ENCODE data around the gene CA4. TPM values are rescaled to one million over a fixed set of nuclear protein-coding genes. Genes with fewer than 3 reads are reported as not detected.
"Not testable (repeated sequence)": the region's sequence is repeated elsewhere in the genome, so short reads cannot be mapped to it uniquely, and the experiment has no call there.

Gene CA4
- polyA plus RNA-seq, 1 donor from 2014 or later = not detected

- TF ChIP-seq CTCF (IDR thresholded peaks at IDR 0.05; ENCODE audit: poor library complexity, severe bottlenecking) = no peak
- no peak overlapping the region for H3K4me2 ChIP-seq (ENCODE audit: low read length)
- H3K9me3 ChIP-seq (ENCODE audit: low read length) = no peaks in the 10 kb centered on the region
- no peak overlapping the region for H3K27ac ChIP-seq (ENCODE audit: low read length)
- H3K9me2 ChIP-seq (ENCODE audit: insufficient read depth, low read length) = no peaks in the 10 kb centered on the region
- no peaks in the 10 kb centered on the region for H4K20me1 ChIP-seq (ENCODE audit: insufficient read depth)
- H3K36me3 ChIP-seq (ENCODE audit: insufficient read depth, low read length) = no peaks in the 10 kb centered on the region
- H2AFZ ChIP-seq (ENCODE audit: low read depth, low read length) = no peak overlapping the region
- no peaks in the 10 kb centered on the region for H3K79me2 ChIP-seq (replicated peaks; ENCODE audit: insufficient read depth, low read length)
- no peaks in the 10 kb centered on the region for H3K27me3 ChIP-seq (ENCODE audit: insufficient read depth, low read depth, low read length)
- no peak overlapping the region for H3K4me3 ChIP-seq (ENCODE audit: low read length)
- H3K9ac ChIP-seq (ENCODE audit: low read length) = no peak overlapping the region
- no peaks in the 10 kb centered on the region for H3F3A ChIP-seq (ENCODE audit: insufficient read depth, low read length, poor library complexity, severe bottlenecking)
These were observed 43.3 kb upstream of the CA4 start for GRCh38 chr17:60106340-60107059.

- no peaks in the 10 kb centered on the region for H3F3A ChIP-seq (ENCODE audit: insufficient read depth, low read length, poor library complexity, severe bottlenecking)
- no peak overlapping the region for H3K27ac ChIP-seq (ENCODE audit: low read length)
- H4K20me1 ChIP-seq (ENCODE audit: insufficient read depth) = no peaks in the 10 kb centered on the region
- H3K9me2 ChIP-seq (ENCODE audit: insufficient read depth, low read length) = no peaks in the 10 kb centered on the region
- no peak overlapping the region for H3K4me2 ChIP-seq (ENCODE audit: low read length)
- H3K27me3 ChIP-seq (ENCODE audit: insufficient read depth, low read depth, low read length) = no peaks in the 10 kb centered on the region
- H3K79me2 ChIP-seq (replicated peaks; ENCODE audit: insufficient read depth, low read length) = no peaks in the 10 kb centered on the region
- H3K36me3 ChIP-seq (ENCODE audit: insufficient read depth, low read length) = no peaks in the 10 kb centered on the region
- TF ChIP-seq RAD21 (conservative IDR thresholded peaks at IDR 0.05) (no peak), TAF1 (IDR thresholded peaks at IDR 0.05; ENCODE audit: low read depth) (no peak), EP300 (conservative IDR thresholded peaks at IDR 0.05; ENCODE audit: poor library complexity, severe bottlenecking) (no peak), SMC3 (conservative IDR thresholded peaks at IDR 0.05; ENCODE audit: poor library complexity) (no peak), POLR2AphosphoS5 (IDR thresholded peaks at IDR 0.05) (no peak), CTCF (IDR thresholded peaks at IDR 0.05; ENCODE audit: poor library complexity, severe bottlenecking) (no peak), EZH2 (IDR thresholded peaks at IDR 0.05; ENCODE audit: borderline replicate concordance, insufficient read depth, low read length, poor library complexity, severe bottlenecking) (no peak), REST (IDR thresholded peaks at IDR 0.05; ENCODE audit: borderline replicate concordance) (no peak), MXI1 (conservative IDR thresholded peaks at IDR 0.05; ENCODE audit: poor library complexity, severe bottlenecking) (no peak)
- H3K9me3 ChIP-seq (ENCODE audit: low read length) = no peaks in the 10 kb centered on the region
- H3K4me3 ChIP-seq (ENCODE audit: low read length) = no peak overlapping the region
- no peak overlapping the region for H3K9ac ChIP-seq (ENCODE audit: low read length)
- no peak overlapping the region for H2AFZ ChIP-seq (ENCODE audit: low read depth, low read length)
These were observed 42.1 kb upstream of the CA4 start for GRCh38 chr17:60107526-60108257.

GRCh38 chr17:60108309-60108708 is 41.5 kb upstream of the CA4 start:
- H3K9me3 ChIP-seq (ENCODE audit: low read length); H3F3A ChIP-seq (ENCODE audit: insufficient read depth, low read length, poor library complexity, severe bottlenecking); H3K9me2 ChIP-seq (ENCODE audit: insufficient read depth, low read length); H3K79me2 ChIP-seq (replicated peaks; ENCODE audit: insufficient read depth, low read length); H4K20me1 ChIP-seq (ENCODE audit: insufficient read depth); H2AFZ ChIP-seq (ENCODE audit: low read depth, low read length); H3K4me3 ChIP-seq (ENCODE audit: low read length); H3K9ac ChIP-seq (ENCODE audit: low read length); H3K27ac ChIP-seq (ENCODE audit: low read length); H3K36me3 ChIP-seq (ENCODE audit: insufficient read depth, low read length); H3K4me2 ChIP-seq (ENCODE audit: low read length); H3K27me3 ChIP-seq (ENCODE audit: insufficient read depth, low read depth, low read length): not testable (repeated sequence)
